ENCODE measurements around the gene FOXR1.

FOXR1 gene

DNA sequence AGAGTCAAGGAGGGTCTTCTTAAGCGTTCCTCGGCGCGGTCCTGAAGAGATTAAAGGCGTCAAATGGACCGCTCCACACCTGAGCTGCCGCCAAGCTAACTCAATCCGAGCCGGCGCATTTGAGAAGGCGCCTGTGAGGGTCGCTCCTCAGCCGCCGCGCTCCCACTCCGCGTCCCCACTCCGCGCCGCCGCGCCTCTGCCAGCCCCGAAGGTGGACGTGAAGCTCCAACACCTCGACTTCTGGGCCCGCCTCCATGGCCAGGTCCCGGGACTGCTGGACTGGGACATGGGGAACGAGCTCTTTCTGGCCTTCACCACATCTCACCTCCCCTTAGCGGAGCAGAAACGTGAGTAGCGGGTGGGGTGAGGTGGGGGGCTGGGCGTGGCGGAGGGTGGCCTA, at the start of gene FOXR1:
Gene FOXR1, plus strand, starts transcription at position 116 of the 400 bp plus-strand sequence. Its CDS starts 171 bp downstream, at position 287.
- TF ChIP-seq CTCF (IDR thresholded peaks at IDR 0.05; ENCODE audit: low read depth, low read length, poor library complexity, severe bottlenecking), result no peak
- no peak for TF ChIP-seq EZH2phosphoT487 (IDR thresholded peaks at IDR 0.05; ENCODE audit: borderline replicate concordance, low read length)
- Histone ChIP-seq H3K4me2 (ENCODE audit: low read length) (no peak within 1 kb of the TSS), H3K79me2 (ENCODE audit: control insufficient read depth, low read length) (no peaks in the 10 kb centered on the region), H3K36me3 (ENCODE audit: control insufficient read depth, low read length) (no peaks in the 10 kb centered on the region), H3K9me3 (ENCODE audit: control insufficient read depth, insufficient read depth, low read length) (no peaks in the 10 kb centered on the region), H3K9me2 (replicated peaks; ENCODE audit: control insufficient read depth, low read length) (no peaks in the 10 kb centered on the region), H4K20me1 (ENCODE audit: control insufficient read depth, insufficient read depth, low read depth, low read length) (no peaks in the 10 kb centered on the region), H3K4me3 (ENCODE audit: low read length) (no peak within 1 kb of the TSS), H3K4me1 (ENCODE audit: control insufficient read depth, low read length) (no peaks in the 10 kb centered on the region), H3K27me3 (ENCODE audit: control insufficient read depth, low read length) (peaks cover 22% of the 10 kb centered on the region), H3K27ac (ENCODE audit: low read depth, low read length) (no peak within 1 kb of the TSS), H3F3A (ENCODE audit: control insufficient read depth, insufficient read depth) (no peaks in the 10 kb centered on the region; the same call in 1 of the 2 replicates)

GRCh38 chr11:118921929-118922744, 49.4 kb upstream of the FOXR1 start:
- Histone ChIP-seq H3K4me3 (ENCODE audit: low read length) (no peak overlapping the region), H3K79me2 (ENCODE audit: control insufficient read depth, low read length) (peaks cover 72% of the 10 kb centered on the region), H3K4me2 (ENCODE audit: low read length) (no peak overlapping the region), H3K27ac (ENCODE audit: low read depth, low read length) (no peak overlapping the region), H4K20me1 (ENCODE audit: control insufficient read depth, insufficient read depth, low read depth, low read length) (no peaks in the 10 kb centered on the region), H3K9me2 (replicated peaks; ENCODE audit: control insufficient read depth, low read length) (no peaks in the 10 kb centered on the region), H3K4me1 (ENCODE audit: control insufficient read depth, low read length) (peaks cover 63% of the 10 kb centered on the region), H3K36me3 (ENCODE audit: control insufficient read depth, low read length) (no peaks in the 10 kb centered on the region), H3K9me3 (ENCODE audit: control insufficient read depth, insufficient read depth, low read length) (no peaks in the 10 kb centered on the region), H3F3A (ENCODE audit: control insufficient read depth, insufficient read depth) (peaks cover 11% of the 10 kb centered on the region), H3K27me3 (ENCODE audit: control insufficient read depth, low read length) (no peaks in the 10 kb centered on the region)
- TF ChIP-seq EZH2phosphoT487 (IDR thresholded peaks at IDR 0.05; ENCODE audit: borderline replicate concordance, low read length) (no peak), CTCF (IDR thresholded peaks at IDR 0.05; ENCODE audit: low read depth, low read length, poor library complexity, severe bottlenecking) (no peak)

DNA sequence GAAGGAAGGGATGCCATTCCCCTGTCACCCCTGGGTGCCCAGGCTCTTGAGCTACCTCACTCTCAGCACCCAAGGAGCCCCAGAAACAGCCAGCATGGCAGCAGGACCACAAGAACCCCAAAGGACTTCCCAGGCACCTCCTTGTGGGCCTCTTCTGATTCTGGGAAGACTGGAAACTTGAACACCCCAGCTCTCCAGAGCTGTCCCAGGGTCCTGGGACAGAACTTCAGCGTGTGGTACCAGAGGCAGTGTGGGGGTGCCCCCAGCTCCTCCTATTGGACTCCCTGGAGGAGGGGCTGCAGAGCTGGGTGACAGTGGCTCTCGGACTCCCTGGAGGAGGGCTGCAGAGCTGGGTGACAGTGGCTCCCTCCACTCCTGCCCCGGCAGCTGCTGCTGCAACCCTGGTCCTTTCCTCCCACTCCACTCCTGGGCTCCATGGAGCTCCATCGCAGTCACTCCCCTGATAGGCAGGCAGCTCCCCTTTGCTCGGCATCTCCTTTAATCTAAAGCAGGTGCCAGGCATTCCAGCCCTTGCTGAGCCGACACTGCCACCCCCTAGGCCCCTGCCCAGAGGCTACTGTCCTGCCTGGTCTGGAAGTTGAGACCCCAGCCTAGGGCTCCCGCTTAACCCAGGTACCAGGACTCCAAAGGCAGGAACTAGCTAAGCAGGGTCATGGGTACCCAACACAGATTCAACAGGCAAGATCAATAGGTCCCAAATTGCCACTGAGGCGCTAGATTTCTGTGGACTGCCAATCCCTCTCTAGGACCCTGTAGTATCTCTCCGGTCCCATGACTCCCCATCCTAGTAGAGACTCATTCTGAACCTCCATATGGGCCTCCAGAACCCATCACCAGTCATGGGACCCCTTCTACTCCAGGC, 48.6 kb upstream of the FOXR1 start:
- no peaks in the 10 kb centered on the region for H3K9me2 ChIP-seq (replicated peaks; ENCODE audit: control insufficient read depth, low read length)
- H4K20me1 ChIP-seq (ENCODE audit: control insufficient read depth, insufficient read depth, low read depth, low read length), result no peaks in the 10 kb centered on the region
- no peak overlapping the region; the same call in 1 of the 2 replicates for H3K27ac ChIP-seq (ENCODE audit: low read depth, low read length)
- peaks cover 16% of the 10 kb centered on the region for H3F3A ChIP-seq (ENCODE audit: control insufficient read depth, insufficient read depth)
- H3K4me3 ChIP-seq (ENCODE audit: low read length), result peak overlapping the region; percentile 86
- peaks cover 64% of the 10 kb centered on the region for H3K4me1 ChIP-seq (ENCODE audit: control insufficient read depth, low read length)
- peak overlapping the region; percentile 89 for H3K4me2 ChIP-seq (ENCODE audit: low read length)
- H3K79me2 ChIP-seq (ENCODE audit: control insufficient read depth, low read length), result peaks cover 63% of the 10 kb centered on the region
- TF ChIP-seq EZH2phosphoT487 (IDR thresholded peaks at IDR 0.05; ENCODE audit: borderline replicate concordance, low read length) (no peak), CTCF (IDR thresholded peaks at IDR 0.05; ENCODE audit: low read depth, low read length, poor library complexity, severe bottlenecking) (no peak)
- no peaks in the 10 kb centered on the region for H3K9me3 ChIP-seq (ENCODE audit: control insufficient read depth, insufficient read depth, low read length)
- H3K36me3 ChIP-seq (ENCODE audit: control insufficient read depth, low read length), result no peaks in the 10 kb centered on the region
- H3K27me3 ChIP-seq (ENCODE audit: control insufficient read depth, low read length), result no peaks in the 10 kb centered on the region
